BLaER1 (cell line): ENCODE measurements around the gene C9.
A peak's percentile ranks its signal among the peaks of the same experiment; 100 is the strongest.
"Not testable (repeated sequence)": the region's sequence is repeated elsewhere in the genome, so short reads cannot be mapped to it uniquely, and the experiment has no call there.

Source experiments
- H3K27ac ChIP-seq: shearing (Covaris generic); formaldehyde crosslinking; 2 replicates; pipeline ENCODE4 v1.8.1; 2022
- H3K27me3 ChIP-seq: shearing (Covaris generic); formaldehyde crosslinking; 2 replicates; pipeline ENCODE4 v1.8.1; 2022
- H3K36me3 ChIP-seq: shearing (Covaris generic); formaldehyde crosslinking; 2 replicates; pipeline ENCODE4 v1.8.1; 2022
- H3K4me1 ChIP-seq: shearing (Covaris generic); formaldehyde crosslinking; 2 replicates; pipeline ENCODE4 v1.8.1; 2022
- H3K4me2 ChIP-seq: shearing (Covaris generic); formaldehyde crosslinking; 2 replicates; pipeline ENCODE4 v1.8.1; 2022
- H3K4me3 ChIP-seq: shearing (Covaris generic); formaldehyde crosslinking; 2 replicates; pipeline ENCODE4 v1.8.1; 2022
- H3K9ac ChIP-seq: shearing (Covaris generic); formaldehyde crosslinking; 2 replicates; pipeline ENCODE4 v1.8.1; 2022
- H3K9me3 ChIP-seq: shearing (Covaris generic); formaldehyde crosslinking; 2 replicates; pipeline ENCODE4 v1.8.1; 2022
- H4K20me1 ChIP-seq: shearing (Covaris generic); formaldehyde crosslinking; 2 replicates; pipeline ENCODE4 v1.8.1; 2022
- Cebpa-rat ChIP-seq: shearing (Covaris generic); IDR thresholded peaks from 2 replicates; pipeline ENCODE4 v1.8.1; 2022

The C9 gene

DNA sequence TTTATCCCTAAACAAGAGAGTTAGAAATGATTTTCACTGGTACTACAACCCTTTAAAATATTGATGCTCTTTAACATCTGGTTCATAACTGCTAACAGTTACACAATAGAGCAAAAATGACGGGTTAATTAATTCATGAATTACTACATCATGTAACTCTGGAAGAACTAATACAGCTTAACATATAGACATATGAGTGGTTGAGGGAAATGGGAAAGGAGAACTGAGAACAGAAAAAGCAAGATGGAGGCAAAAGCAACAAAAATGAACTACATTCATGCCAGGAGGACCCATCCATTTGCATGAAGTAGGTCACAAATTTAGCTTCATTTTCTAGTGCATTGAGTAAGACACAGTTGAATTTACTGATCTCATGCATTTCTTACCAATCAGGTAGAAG is 61.8 kb downstream of the C9 start:
- H4K20me1 ChIP-seq = no peaks in the 10 kb centered on the region
- H3K27me3 ChIP-seq = no peaks in the 10 kb centered on the region
- no peak overlapping the region for H3K27ac ChIP-seq
- H3K4me1 ChIP-seq = no peaks in the 10 kb centered on the region
- no peaks in the 10 kb centered on the region for H3K9me3 ChIP-seq
- H3K9ac ChIP-seq = no peak overlapping the region
- no peak for TF ChIP-seq Cebpa-rat
- H3K4me2 ChIP-seq = no peak overlapping the region
- no peak overlapping the region for H3K4me3 ChIP-seq
- no peaks in the 10 kb centered on the region for H3K36me3 ChIP-seq

DNA sequence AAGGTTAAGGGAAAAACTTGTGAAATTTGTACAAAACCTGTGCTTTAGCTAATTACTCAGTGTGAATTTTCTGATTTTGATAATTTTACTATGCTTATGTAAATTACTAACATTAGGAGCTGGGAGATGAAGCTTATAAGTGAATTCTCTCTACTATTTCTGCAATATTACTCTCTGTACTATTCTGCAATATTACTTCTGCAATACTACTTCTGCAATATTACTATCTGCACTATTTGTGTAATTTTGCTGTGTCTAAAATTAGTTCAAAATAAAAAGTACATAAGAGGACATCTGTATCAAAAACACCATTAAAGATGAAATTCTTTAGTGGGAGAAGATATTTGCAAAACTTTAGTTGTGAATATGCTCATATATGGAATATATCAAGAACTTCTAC is 62.9 kb downstream of the C9 start:
- H3K27me3 ChIP-seq = no peaks in the 10 kb centered on the region
- H3K9ac ChIP-seq = no peak overlapping the region
- no peaks in the 10 kb centered on the region for H3K36me3 ChIP-seq
- H3K4me2 ChIP-seq = no peak overlapping the region
- H3K4me3 ChIP-seq = no peak overlapping the region
- no peaks in the 10 kb centered on the region for H3K9me3 ChIP-seq
- no peak for TF ChIP-seq Cebpa-rat
- no peaks in the 10 kb centered on the region for H4K20me1 ChIP-seq
- H3K4me1 ChIP-seq = no peaks in the 10 kb centered on the region
- H3K27ac ChIP-seq = no peak overlapping the region

DNA sequence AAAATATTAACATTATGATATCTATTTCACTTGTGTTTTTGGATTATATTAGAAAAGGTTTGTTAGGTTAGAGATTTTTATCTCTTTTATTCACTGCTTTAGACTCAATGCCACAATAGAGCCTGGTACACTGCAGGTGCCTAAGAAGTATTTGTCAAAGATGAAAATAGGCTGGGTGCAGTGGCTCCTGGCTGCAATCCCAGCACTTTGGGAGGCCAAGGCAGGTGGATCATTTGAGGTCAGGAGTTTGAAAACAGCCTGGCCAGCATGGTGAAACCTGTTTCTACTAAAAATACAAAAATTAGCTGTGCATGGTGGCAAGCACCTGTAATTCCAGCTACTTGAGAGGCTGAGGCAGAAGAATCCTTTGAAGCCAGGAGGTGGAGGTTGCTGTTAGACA is 64.3 kb downstream of the C9 start:
- Histone ChIP-seq H4K20me1 (no peaks in the 10 kb centered on the region), H3K27me3 (no peaks in the 10 kb centered on the region), H3K4me2 (no peak overlapping the region), H3K36me3 (no peaks in the 10 kb centered on the region), H3K4me3 (no peak overlapping the region), H3K4me1 (no peaks in the 10 kb centered on the region), H3K9me3 (no peaks in the 10 kb centered on the region), H3K27ac (no peak overlapping the region), H3K9ac (no peak overlapping the region)
- TF ChIP-seq Cebpa-rat = no peak

DNA sequence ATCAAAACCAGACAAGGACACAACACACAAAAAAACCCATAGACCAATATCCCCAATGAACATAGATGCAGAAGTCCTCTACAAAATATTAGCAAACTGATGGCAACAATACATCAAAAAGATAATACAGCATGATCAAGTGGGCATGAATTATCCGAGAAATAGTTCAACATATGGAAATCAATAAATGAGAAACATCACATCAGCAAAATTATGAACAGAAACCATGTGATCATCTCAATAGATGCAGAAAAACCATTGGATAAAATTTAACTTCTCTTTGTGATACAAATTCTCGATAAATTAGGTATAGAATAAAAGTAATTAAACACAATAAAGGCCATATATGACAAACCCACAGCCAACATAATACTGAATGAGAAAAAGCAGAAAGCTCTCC is 69.6 kb downstream of the C9 start:
- H3K27ac ChIP-seq = no peak overlapping the region
- TF ChIP-seq Cebpa-rat = no peak
- no peak overlapping the region for H3K9ac ChIP-seq
- no peak overlapping the region for H3K4me3 ChIP-seq
- H3K4me1 ChIP-seq = no peaks in the 10 kb centered on the region
- no peaks in the 10 kb centered on the region for H3K36me3 ChIP-seq
- H4K20me1 ChIP-seq = no peaks in the 10 kb centered on the region
- no peaks in the 10 kb centered on the region for H3K27me3 ChIP-seq
- H3K4me2 ChIP-seq = no peak overlapping the region
- H3K9me3 ChIP-seq = no peaks in the 10 kb centered on the region

DNA sequence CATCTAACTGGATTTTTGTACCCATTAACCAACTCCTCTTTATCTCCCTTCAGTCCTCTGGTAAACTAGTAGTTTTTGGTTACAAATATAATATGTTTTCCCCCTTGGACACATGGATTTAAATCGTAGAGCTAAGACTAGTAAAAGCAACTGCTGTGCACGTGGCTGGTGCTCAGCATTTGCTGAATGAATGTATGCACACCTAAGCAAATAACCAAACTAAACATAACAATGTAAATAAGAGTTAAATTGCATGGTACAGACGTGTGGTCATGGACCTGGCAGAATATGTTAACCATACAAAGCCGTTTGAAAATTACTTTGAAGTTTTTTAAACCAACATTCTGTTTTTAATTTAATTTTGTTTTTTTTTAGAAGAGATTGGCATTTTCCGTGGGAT is 79.7 kb downstream of the C9 start:
- peaks cover 15% of the 10 kb centered on the region for H3K9me3 ChIP-seq
- TF ChIP-seq Cebpa-rat = no peak
- no peaks in the 10 kb centered on the region for H3K4me1 ChIP-seq
- no peaks in the 10 kb centered on the region for H3K36me3 ChIP-seq
- H3K9ac ChIP-seq = no peak overlapping the region
- H3K27ac ChIP-seq = no peak overlapping the region
- no peaks in the 10 kb centered on the region for H3K27me3 ChIP-seq
- H3K4me3 ChIP-seq = no peak overlapping the region
- no peaks in the 10 kb centered on the region for H4K20me1 ChIP-seq
- H3K4me2 ChIP-seq = no peak overlapping the region

DNA sequence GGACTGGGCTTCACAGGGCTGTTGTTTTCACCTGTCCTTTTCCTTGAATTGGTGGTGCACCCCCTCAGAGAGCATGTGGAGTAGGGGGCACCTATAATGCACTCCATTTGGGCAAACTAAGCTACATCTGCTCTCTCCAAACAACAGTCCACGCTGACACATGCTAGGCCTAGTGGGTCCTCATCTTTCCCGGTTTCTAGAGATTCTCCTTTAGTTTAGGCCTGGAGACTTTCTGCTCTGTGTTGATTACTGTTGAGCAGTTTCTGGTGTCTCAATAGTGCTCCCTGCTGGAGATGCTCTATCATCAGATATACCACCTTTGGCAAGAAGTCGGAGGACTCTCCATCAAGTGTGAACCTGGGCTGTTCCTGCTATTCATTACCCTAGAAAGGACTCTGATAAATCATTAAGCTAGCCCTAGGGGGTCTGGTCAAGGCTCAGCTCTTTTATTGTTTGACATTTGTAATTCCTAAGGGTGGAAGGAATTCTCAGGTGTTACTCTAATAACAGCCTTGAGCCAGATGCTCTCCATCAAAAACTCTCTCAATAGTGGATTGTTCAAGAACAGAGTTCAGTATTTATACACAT is 81.0 kb downstream of the C9 start:
- Histone ChIP-seq H3K27ac (no peak overlapping the region), H3K27me3 (no peaks in the 10 kb centered on the region), H3K9ac (no peak overlapping the region), H4K20me1 (no peaks in the 10 kb centered on the region), H3K36me3 (no peaks in the 10 kb centered on the region), H3K4me2 (no peak overlapping the region), H3K9me3 (peaks cover 15% of the 10 kb centered on the region), H3K4me3 (no peak overlapping the region), H3K4me1 (no peaks in the 10 kb centered on the region)
- no peak for TF ChIP-seq Cebpa-rat

DNA sequence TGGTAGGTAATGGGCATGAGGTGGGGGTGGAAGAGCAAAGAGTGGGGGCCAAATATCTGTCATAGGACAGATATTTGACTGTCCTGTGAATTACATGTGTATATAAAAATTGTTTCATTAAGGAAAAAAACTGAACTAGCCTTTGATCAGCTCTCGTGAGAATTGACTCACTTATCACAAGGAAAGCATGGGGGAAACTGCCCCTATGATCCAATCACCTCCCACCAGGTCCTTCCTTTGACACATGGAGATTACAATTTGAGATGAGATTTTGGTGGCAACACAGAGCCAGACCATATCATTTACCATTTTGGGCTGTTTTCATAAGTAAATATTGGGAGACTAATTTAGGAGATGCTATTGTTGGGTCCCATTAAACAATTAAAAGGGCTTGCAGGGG is 81.7 kb downstream of the C9 start:
- Histone ChIP-seq H3K36me3 (no peaks in the 10 kb centered on the region), H3K9me3 (peaks cover 15% of the 10 kb centered on the region), H3K27ac (no peak overlapping the region), H3K9ac (no peak overlapping the region), H3K4me1 (no peaks in the 10 kb centered on the region), H3K4me3 (no peak overlapping the region), H4K20me1 (no peaks in the 10 kb centered on the region), H3K4me2 (no peak overlapping the region), H3K27me3 (no peaks in the 10 kb centered on the region)
- TF ChIP-seq Cebpa-rat = no peak

DNA sequence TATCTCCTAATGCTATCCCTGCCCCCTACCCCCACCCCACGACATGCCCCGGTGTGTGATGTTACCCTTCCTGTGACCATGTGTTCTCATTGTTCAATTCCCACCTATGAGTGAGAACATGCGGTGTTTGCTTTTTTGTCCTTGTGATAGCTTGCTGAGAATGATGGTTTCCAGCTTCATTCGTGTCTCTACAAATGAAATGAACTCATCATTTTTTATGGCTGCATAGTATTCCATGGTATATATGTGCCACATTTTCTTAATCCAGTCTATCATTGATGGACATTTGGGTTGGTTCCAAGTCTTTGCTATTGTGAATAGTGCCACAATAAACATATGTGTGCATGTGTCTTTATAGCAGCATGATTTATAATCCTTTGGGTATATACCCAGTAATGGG is 88.4 kb downstream of the C9 start:
- Histone ChIP-seq H3K9me3 (peaks cover 10% of the 10 kb centered on the region), H3K4me1 (peaks cover 13% of the 10 kb centered on the region)
- not testable (repeated sequence) for H3K27ac ChIP-seq, H3K36me3 ChIP-seq, H3K27me3 ChIP-seq, H3K9ac ChIP-seq, H3K4me2 ChIP-seq, H4K20me1 ChIP-seq, H3K4me3 ChIP-seq

DNA sequence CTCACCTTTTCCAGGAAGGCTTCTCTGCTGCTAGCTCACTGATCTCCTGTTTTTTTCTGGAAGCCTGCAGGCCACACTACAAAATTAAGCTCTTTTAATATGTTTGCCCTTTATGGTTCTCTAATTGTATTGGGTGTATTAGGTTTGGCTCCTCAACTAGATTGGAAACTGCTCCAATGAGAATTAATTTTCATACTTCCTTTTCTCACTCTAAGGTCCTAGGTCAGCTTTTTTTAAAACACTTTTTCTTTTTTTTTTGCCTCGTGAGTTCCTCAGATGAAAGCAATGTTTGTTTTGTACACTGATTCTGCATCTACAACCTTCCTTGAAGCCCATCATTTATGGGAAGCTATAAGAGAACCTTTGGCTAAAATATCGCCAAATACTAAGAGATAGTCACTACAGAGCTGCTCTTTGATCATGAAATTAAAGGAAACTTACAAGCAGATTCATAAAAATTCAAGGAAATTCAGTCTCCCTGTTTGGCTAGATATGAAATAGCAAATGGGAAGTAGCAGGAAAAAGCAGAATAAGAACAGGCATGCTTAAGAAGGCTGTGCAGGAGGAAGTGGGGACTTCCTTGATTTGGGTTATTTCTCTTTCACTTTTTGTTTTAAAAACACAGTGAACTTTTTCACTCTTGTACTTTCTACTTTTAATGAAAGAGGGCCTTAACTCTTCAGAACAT is 89.8 kb downstream of the C9 start:
- H3K4me2 ChIP-seq = peak overlapping the region; percentile 65
- H3K27ac ChIP-seq = peak overlapping the region; percentile 80
- no peaks in the 10 kb centered on the region for H3K36me3 ChIP-seq
- TF ChIP-seq Cebpa-rat = no peak
- H3K9ac ChIP-seq = peak overlapping the region; percentile 25; the same call in 1 of the 2 replicates
- H3K4me1 ChIP-seq = peaks cover 13% of the 10 kb centered on the region
- H3K4me3 ChIP-seq = peak overlapping the region; percentile 41; the same call in 1 of the 2 replicates
- no peaks in the 10 kb centered on the region for H4K20me1 ChIP-seq
- H3K27me3 ChIP-seq = no peaks in the 10 kb centered on the region
- peaks cover 4% of the 10 kb centered on the region; the same call in 1 of the 2 replicates for H3K9me3 ChIP-seq

DNA sequence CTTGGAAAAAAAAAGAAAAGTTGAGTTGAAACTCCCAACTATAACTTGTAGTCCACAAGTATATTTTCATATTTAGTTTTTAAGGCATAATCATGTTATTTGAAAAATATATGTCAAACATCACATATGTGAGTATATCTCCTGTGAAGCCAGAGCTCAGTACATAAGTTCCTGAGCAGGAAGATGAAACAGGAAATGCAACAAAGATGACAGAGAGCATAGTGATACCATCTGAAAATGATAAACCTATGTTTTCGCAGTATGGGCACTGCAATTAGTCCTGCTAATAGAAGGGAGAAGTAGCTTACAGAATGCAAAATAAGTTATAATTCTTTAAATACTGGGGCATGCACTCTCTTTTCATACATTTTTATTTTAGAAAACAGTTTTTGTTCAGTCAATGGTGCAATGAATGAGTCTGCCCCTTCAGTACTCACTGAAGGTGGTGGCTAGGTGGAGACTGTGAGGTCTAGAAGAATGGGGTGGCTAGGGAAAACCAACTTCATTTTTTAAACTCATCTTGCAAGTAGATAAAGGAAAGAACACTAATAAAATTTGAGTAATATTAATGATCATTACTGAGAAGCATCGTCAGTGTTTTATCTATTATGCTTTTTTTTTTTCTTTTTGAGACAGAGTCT is 90.9 kb downstream of the C9 start:
- no peak overlapping the region for H3K9ac ChIP-seq
- H3K4me2 ChIP-seq = no peak overlapping the region
- H3K4me1 ChIP-seq = peaks cover 13% of the 10 kb centered on the region
- no peaks in the 10 kb centered on the region for H3K27me3 ChIP-seq
- H3K36me3 ChIP-seq = no peaks in the 10 kb centered on the region
- no peak overlapping the region for H3K4me3 ChIP-seq
- H3K9me3 ChIP-seq = peaks cover 4% of the 10 kb centered on the region; the same call in 1 of the 2 replicates
- no peaks in the 10 kb centered on the region for H4K20me1 ChIP-seq
- TF ChIP-seq Cebpa-rat = no peak
- no peak overlapping the region for H3K27ac ChIP-seq

DNA sequence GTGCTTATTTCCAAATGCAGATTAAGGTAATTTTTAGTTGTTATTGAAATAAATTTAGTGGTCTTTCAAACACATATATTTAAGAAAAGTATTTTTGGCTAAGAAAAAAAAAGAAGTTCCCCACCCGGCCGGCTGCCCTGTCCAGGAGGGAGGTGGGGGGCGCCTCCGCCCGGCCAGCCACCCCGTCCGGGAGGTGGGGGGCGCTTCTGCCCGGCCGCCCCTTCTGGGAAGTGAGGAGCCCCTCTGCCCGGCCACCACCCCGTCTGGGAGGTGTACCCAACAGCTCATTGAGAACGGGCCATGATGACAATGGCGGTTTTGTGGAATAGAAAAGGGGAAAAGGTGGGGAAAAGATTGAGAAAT is 91.4 kb downstream of the C9 start:
- peaks cover 13% of the 10 kb centered on the region for H3K4me1 ChIP-seq
- H3K27me3 ChIP-seq, H3K4me2 ChIP-seq, H3K36me3 ChIP-seq, H3K4me3 ChIP-seq, H3K27ac ChIP-seq, H3K9ac ChIP-seq, H3K9me3 ChIP-seq, H4K20me1 ChIP-seq: not testable (repeated sequence)
